HCT116 (cell line): ENCODE results near the gene CD9. TPM values are rescaled to one million over a fixed set of nuclear protein-coding genes. Genes with fewer than 3 reads are reported as not detected.
A peak's percentile ranks its signal among the peaks of the same experiment; 100 is the strongest.

Experiments
- ATAC-seq: fragments of 200-7000 bp; cut with Tn5 transposase; 2 replicates; pipeline ENCODE4 v1.9.1; 2020; ENCODE audit warnings: mild to moderate bottlenecking, moderate library complexity
- BruUV-seq: library from RNA; stranded (reverse); fragments of 400-500 nt; replicated peaks from 2 replicates; lab custom pipeline; 2021; lab: Mats Ljungman, UMichigan
- CTCF ChIA-PET: fragments of 300-600 bp; sonication (Branson Sonifier 250); formaldehyde crosslinking; loops from one replicate; lab custom pipeline; 2021; ENCODE audit warnings: antibody characterized with exemption; lab: Charles Lee
- POLR2A ChIA-PET: fragments of 300-600, 350-600 bp; sonication (Branson Sonifier 250); formaldehyde crosslinking; loops from one replicate; lab custom pipeline; 2021; ENCODE audit warnings: antibody characterized with exemption; lab: Charles Lee
- RAD21 ChIA-PET, 2 experiments: fragments of 300-600 bp; sonication (Branson Sonifier 250); formaldehyde crosslinking; loops; one replicate each; lab custom pipeline; 2023; ENCODE audit warnings: low total read pairs in 2 of 2; ENCODE audit not compliant: uncharacterized antibody in 2 of 2, unreplicated experiment in 2 of 2, low non-redundant PET in 1 of 2; lab: Charles Lee
- DNase-seq: peaks from one replicate; pipeline ENCODE4 v3.0.0-alpha.2; 2010; ENCODE audit warnings: low read depth, low spot score
- H2AFZ ChIP-seq: fragments of 200-600 bp; shearing (Covaris generic), sonication (generic); 2 replicates; pipeline ENCODE4 v1.6.1; 2017; ENCODE audit warnings: low read depth, mixed run types, mixed read lengths, antibody characterized with exemption, low read length; ENCODE audit not compliant: poor library complexity, severe bottlenecking
- H3K27ac ChIP-seq: 2 replicates; pipeline ENCODE4 v1.5.1; 2012; ENCODE audit warnings: low read depth, low read length
- H3K27me3 ChIP-seq: fragments of 200-600 bp; sonication (generic); 2 replicates; pipeline ENCODE4 v1.6.1; 2016; ENCODE audit warnings: mixed run types, low read length, mixed read lengths; ENCODE audit not compliant: insufficient read depth
- H3K36me3 ChIP-seq, 2 experiments: fragments of 200-500 bp in 1 of 2; fragments of 200-600 bp in 1 of 2; sonication (Bioruptor generic) in 1 of 2; sonication (generic) in 1 of 2; 2 replicates each; pipeline versions ENCODE4 v1.5.1 to v1.6.1; 2014 to 2016; ENCODE audit warnings: low read length in 2 of 2, inconsistent platforms in 1 of 2, mixed read lengths in 1 of 2, mixed run types in 1 of 2; ENCODE audit not compliant: insufficient read depth in 2 of 2, control insufficient read depth in 1 of 2
- H3K4me1 ChIP-seq, 2 experiments: fragments of 200-600 bp in 1 of 2; sonication (generic) in 1 of 2; 2 replicates each; pipeline versions ENCODE4 v1.5.1 to v1.6.1; 2012 to 2017; ENCODE audit warnings: low read length in 2 of 2, inconsistent platforms in 1 of 2, mild to moderate bottlenecking in 1 of 2, mixed read lengths in 1 of 2, mixed run types in 1 of 2, moderate library complexity in 1 of 2; ENCODE audit not compliant: insufficient read depth in 2 of 2, control insufficient read depth in 1 of 2
- H3K4me2 ChIP-seq: fragments of 200-600 bp; sonication (generic); 2 replicates; pipeline ENCODE4 v1.6.1; 2017; ENCODE audit warnings: mixed run types, low read length, mixed read lengths
- H3K4me3 ChIP-seq, 2 experiments: fragments of 200-600 bp in 1 of 2; sonication (generic) in 1 of 2; replicated peaks in 1 of 2; 2 replicates each; pipeline ENCODE4 v1.5.1; 2011 to 2016; ENCODE audit warnings: low read length in 2 of 2, control low read depth in 1 of 2, low read depth in 1 of 2, mild to moderate bottlenecking in 1 of 2, mixed read lengths in 1 of 2, mixed run types in 1 of 2
- H3K79me2 ChIP-seq: fragments of 200-600 bp; sonication (generic); 2 replicates; pipeline ENCODE4 v1.6.1; 2017; ENCODE audit warnings: mild to moderate bottlenecking, mixed run types, low read length, moderate library complexity, mixed read lengths; ENCODE audit not compliant: insufficient read depth
- H3K9ac ChIP-seq: fragments of 200-600 bp; sonication (generic); 2 replicates; pipeline ENCODE4 v1.6.1; 2016; ENCODE audit warnings: low read length, mixed read lengths
- H3K9me2 ChIP-seq: fragments of 200-600 bp; sonication (generic), shearing (Covaris generic); 2 replicates; pipeline ENCODE4 v1.6.1; 2017; ENCODE audit warnings: mixed run types, mild to moderate bottlenecking, moderate library complexity; ENCODE audit not compliant: insufficient read depth
- H3K9me3 ChIP-seq, 2 experiments: fragments of 200-500 bp in 1 of 2; fragments of 200-600 bp in 1 of 2; sonication (Bioruptor generic) in 1 of 2; sonication (generic) in 1 of 2; 2 replicates each; pipeline ENCODE4 v1.6.1; 2014 to 2017; ENCODE audit warnings: low read length in 2 of 2, mixed read lengths in 2 of 2, inconsistent platforms in 1 of 2, low read depth in 1 of 2, mild to moderate bottlenecking in 1 of 2, mixed run types in 1 of 2, moderate library complexity in 1 of 2; ENCODE audit not compliant: control insufficient read depth in 1 of 2, insufficient read depth in 1 of 2
- H4K20me1 ChIP-seq: fragments of 200-600 bp; sonication (generic), shearing (Covaris generic); 2 replicates; pipeline ENCODE4 v1.6.1; 2017; ENCODE audit warnings: mixed run types, mild to moderate bottlenecking, moderate library complexity; ENCODE audit not compliant: insufficient read depth
- CTCF ChIP-seq, 3 experiments: fragments of 200-600 bp in 1 of 3; sonication (generic) in 1 of 3; IDR thresholded peaks in 2 of 3; conservative IDR thresholded peaks in 1 of 3; 2 replicates each; pipeline ENCODE4 v1.5.1; 2012 to 2017; ENCODE audit warnings: low read depth in 2 of 3, low read length in 2 of 3, antibody characterized with exemption in 1 of 3, borderline replicate concordance in 1 of 3, control low read depth in 1 of 3, mild to moderate bottlenecking in 1 of 3, mixed read lengths in 1 of 3, mixed run types in 1 of 3, moderate library complexity in 1 of 3; ENCODE audit not compliant: insufficient read depth in 1 of 3
- EGR1 ChIP-seq: IDR thresholded peaks from 2 replicates; pipeline ENCODE4 v1.6.1; 2012; ENCODE audit warnings: low read depth
- SP1 ChIP-seq: IDR thresholded peaks from 2 replicates; pipeline ENCODE4 v1.6.1; 2012; ENCODE audit warnings: low read depth
- intact Hi-C: fragments of 100-400 bp; cut with micrococcal nuclease; formaldehyde crosslinking; loops from 2 replicates; pipeline ENCODE4 v1.10.0; 2022
- total RNA-seq: library from RNA; stranded (reverse); gene quantifications from one replicate; pipeline ENCODE4 v1.2.1, GENCODE V29; 2021; ENCODE audit not compliant: unreplicated experiment

Gene CD9
- total RNA-seq, 1 experiment from 2014 or later: 182 TPM

- intact Hi-C loops: no loop called here
- RAD21 ChIA-PET: no interaction called here
- ATAC-seq (peak; percentile 73), DNase-seq (no peak)
- Histone ChIP-seq H3K9ac (peak overlapping the region; percentile 52), H3K4me2 (peak overlapping the region; percentile 61), H3K9me3 (no peaks in the 10 kb centered on the region), H3K4me3 (peak overlapping the region in 1 of 2 experiments; percentile 1; a peak in 1 of 4 replicates), H3K4me1 (peaks cover 43 to 47% of the 10 kb centered on the region in 2 experiments), H3K27me3 (no peaks in the 10 kb centered on the region), H4K20me1 (no peaks in the 10 kb centered on the region), H3K9me2 (no peaks in the 10 kb centered on the region), H3K36me3 (peaks cover 22 to 34% of the 10 kb centered on the region in 2 experiments; a peak in 3 of 4 replicates), H3K27ac (peak overlapping the region; percentile 62), H3K79me2 (peaks cover 50% of the 10 kb centered on the region), H2AFZ (no peak overlapping the region)
- CTCF ChIA-PET: interaction anchor here (1.4 kb wide), 1 partner anchor 34 kb away, joined by 4 read pairs; no protein-coding TSS in a partner anchor
- BruUV-seq: no TSS peak
- TF ChIP-seq EGR1: no peak
- TF ChIP-seq SP1: peak; percentile 31; the same call in 1 of the 2 replicates
- POLR2A ChIA-PET: no interaction called here
Measured at GRCh38 chr12:6229224-6230218, 29.3 kb downstream of the CD9 start.

- H3K27ac ChIP-seq: peak overlapping the region; percentile 62; the same call in 1 of the 2 replicates
Measured at GRCh38 chr12:6230321-6231110, 30.3 kb downstream of the CD9 start.

More at GRCh38 chr12:6230321-6231110, 30.3 kb downstream of the CD9 start:
- H3K9ac ChIP-seq: no peak overlapping the region
- no peak for ATAC-seq
- TF ChIP-seq CTCF (IDR thresholded peaks at IDR 0.05 in 2 of 3, conservative IDR thresholded peaks at IDR 0.05 in 1 of 3; ENCODE audit: borderline replicate concordance in 1 of 3, insufficient read depth in 1 of 3, low read depth in 2 of 3, low read length in 2 of 3): no peak
- TF ChIP-seq, all 23 proteins: peak for 0
- Histone ChIP-seq H3K4me2 (0 out of 2 replicates have a peak overlapping the region, but pooled peaks have one; percentile 61), H3K36me3 (peaks cover 23 to 40% of the 10 kb centered on the region in 2 experiments; a peak in 3 of 4 replicates), H4K20me1 (no peaks in the 10 kb centered on the region), H2AFZ (no peak overlapping the region), H3K4me3 (no peak overlapping the region), H3K27me3 (no peaks in the 10 kb centered on the region), H3K4me1 (peaks cover 43 to 47% of the 10 kb centered on the region in 2 experiments), H3K9me2 (no peaks in the 10 kb centered on the region), H3K79me2 (peaks cover 40% of the 10 kb centered on the region), H3K9me3 (no peaks in the 10 kb centered on the region)
- ChIA-PET POLR2A (no interaction called here), RAD21 (no interaction called here), CTCF (interaction anchor here (1.4 kb wide), 1 partner anchor 35 kb away, joined by 4 read pairs; no protein-coding TSS in a partner anchor)
- no TSS peak for BruUV-seq
- intact Hi-C loops: no loop called here
- DNase-seq: no peak
